HepG2 (cell line): Measurements from ENCODE around the gene INSIG2. TPM values are rescaled to one million over a fixed set of nuclear protein-coding genes. Genes with fewer than 3 reads are reported as not detected.

Experiments
- AHDC1 ChIP-seq: sonication (generic); formaldehyde crosslinking; IDR thresholded peaks from 2 replicates; pipeline ENCODE4 v1.5.1; 2020; ENCODE audit warnings: mild to moderate bottlenecking, missing genetic modification reagents, borderline replicate concordance
- CBX5 ChIP-seq: sonication (generic); formaldehyde crosslinking; IDR thresholded peaks from 2 replicates; pipeline ENCODE4 v1.4.0; 2020; ENCODE audit warnings: missing genetic modification reagents, borderline replicate concordance
- CHCHD3 ChIP-seq: sonication (generic); formaldehyde crosslinking; IDR thresholded peaks from 2 replicates; pipeline ENCODE4 v1.8.0; 2022; ENCODE audit warnings: mild to moderate bottlenecking, missing genetic modification reagents, moderate library complexity
- FOXJ3 ChIP-seq: sonication (generic); formaldehyde crosslinking; IDR thresholded peaks from 2 replicates; pipeline ENCODE4 v1.4.0; 2020; ENCODE audit warnings: missing genetic modification reagents, mild to moderate bottlenecking, borderline replicate concordance
- HNF4G ChIP-seq, 2 experiments: sonication (generic) in 1 of 2; formaldehyde crosslinking in 1 of 2; IDR thresholded peaks; 2 replicates each; pipeline versions ENCODE4 v1.4.0 to v1.6.1; 2011 to 2020; ENCODE audit warnings: borderline replicate concordance in 2 of 2, low read depth in 2 of 2, mild to moderate bottlenecking in 2 of 2, low read length in 1 of 2, missing genetic modification reagents in 1 of 2, moderate library complexity in 1 of 2
- MAZ ChIP-seq, 2 experiments: sonication (generic) in 1 of 2; formaldehyde crosslinking in 1 of 2; IDR thresholded peaks; 2 replicates each; pipeline versions ENCODE4 v1.5.0 to v1.6.1; 2012 to 2020; ENCODE audit warnings: low read depth in 2 of 2, mild to moderate bottlenecking in 2 of 2, borderline replicate concordance in 1 of 2, improper control_type of control experiment in 1 of 2, low read length in 1 of 2, missing genetic modification reagents in 1 of 2, moderate library complexity in 1 of 2
- MBD4 ChIP-seq: IDR thresholded peaks from 2 replicates; pipeline ENCODE4 v1.6.1; 2012; ENCODE audit warnings: low read length, inconsistent platforms, borderline replicate concordance
- MEF2D ChIP-seq: sonication (generic); formaldehyde crosslinking; IDR thresholded peaks from 2 replicates; pipeline ENCODE4 v1.5.1; 2020; ENCODE audit warnings: mild to moderate bottlenecking, missing genetic modification reagents
- NFYC ChIP-seq: IDR thresholded peaks from 2 replicates; pipeline ENCODE4 v1.6.1; 2016; ENCODE audit warnings: missing genetic modification reagents, missing compliant biosample characterization
- PHF8 ChIP-seq: sonication (generic); formaldehyde crosslinking; IDR thresholded peaks from 2 replicates; pipeline ENCODE4 v1.5.0; 2020; ENCODE audit warnings: missing genetic modification reagents
- PPARG ChIP-seq: conservative IDR thresholded peaks from 2 replicates; pipeline ENCODE4 v1.6.1; 2016; ENCODE audit warnings: missing biosample characterization, missing genetic modification reagents
- RXRB ChIP-seq: IDR thresholded peaks from 2 replicates; pipeline ENCODE4 v1.6.1; 2016; ENCODE audit warnings: borderline replicate concordance, missing genetic modification reagents, missing compliant biosample characterization
- SAP130 ChIP-seq: IDR thresholded peaks from 2 replicates; pipeline ENCODE4 v1.6.1; 2016; ENCODE audit warnings: low read depth
- SNAI1 ChIP-seq: sonication (generic); formaldehyde crosslinking; IDR thresholded peaks from 2 replicates; pipeline ENCODE4 v1.5.0; 2020; ENCODE audit warnings: mild to moderate bottlenecking, missing genetic modification reagents, borderline replicate concordance
- TCF7 ChIP-seq: sonication (generic); IDR thresholded peaks from 2 replicates; pipeline ENCODE4 v1.6.1; 2016; ENCODE audit warnings: antibody characterized with exemption, low read depth
- ZFP36 ChIP-seq: fragments of 150-350 bp; IDR thresholded peaks from 2 replicates; pipeline ENCODE4 v1.6.1; 2018; ENCODE audit warnings: borderline replicate concordance, low read length, low read depth; ENCODE audit not compliant: partially characterized antibody
- ZKSCAN1 ChIP-seq: fragments of 150-350 bp; IDR thresholded peaks from 2 replicates; pipeline ENCODE4 v1.6.1; 2014; ENCODE audit warnings: low read length
- ZNF546 ChIP-seq: sonication (generic); formaldehyde crosslinking; conservative IDR thresholded peaks from 2 replicates; pipeline ENCODE4 v1.8.1; 2023; ENCODE audit warnings: mild to moderate bottlenecking, missing genetic modification reagents
- ZNF703 ChIP-seq: sonication (generic); formaldehyde crosslinking; IDR thresholded peaks from 2 replicates; pipeline ENCODE4 v1.5.1; 2020; ENCODE audit warnings: missing genetic modification reagents, mild to moderate bottlenecking, moderate library complexity, borderline replicate concordance
- polyA plus RNA-seq, 8 experiments: library from polyadenylated mRNA; depleted of rRNA in 3 of 8; stranded (reverse) in 7 of 8; unstranded in 1 of 8; fragments of >200 nt; fragmentation: Illumina TruSeq in 4 of 8; extraction: Trizol in 4 of 8; gene quantifications; 2 replicates each; pipeline versions ENCODE4 v1.2.1 to v1.2.3, GENCODE V29; 2011 to 2016; ENCODE audit warnings: low read depth in 4 of 8, missing spikeins in 1 of 8, mixed read lengths in 1 of 8; ENCODE audit not compliant: insufficient read depth in 1 of 8
- total RNA-seq, 5 experiments: library from RNA; depleted of rRNA; stranded (reverse); fragments of >200 nt; fragmentation: Illumina TruSeq; extraction: Trizol; gene quantifications; 2 replicates each; pipeline ENCODE4 v1.2.3, GENCODE V29; 2016; ENCODE audit warnings: low read depth in 1 of 5
- TF ChIP-seq, protein P1 (sequence below): sonication (generic); formaldehyde crosslinking; IDR thresholded peaks from 2 replicates; pipeline ENCODE4 v1.4.0; 2020; ENCODE audit warnings: missing genetic modification reagents

The INSIG2 gene
- total and polyA plus RNA-seq, 2 of the 13 experiments (the other 11 are each of a cell fraction or from before 2014, with no cell fraction given) = 73.5 to 481 TPM

DNA sequence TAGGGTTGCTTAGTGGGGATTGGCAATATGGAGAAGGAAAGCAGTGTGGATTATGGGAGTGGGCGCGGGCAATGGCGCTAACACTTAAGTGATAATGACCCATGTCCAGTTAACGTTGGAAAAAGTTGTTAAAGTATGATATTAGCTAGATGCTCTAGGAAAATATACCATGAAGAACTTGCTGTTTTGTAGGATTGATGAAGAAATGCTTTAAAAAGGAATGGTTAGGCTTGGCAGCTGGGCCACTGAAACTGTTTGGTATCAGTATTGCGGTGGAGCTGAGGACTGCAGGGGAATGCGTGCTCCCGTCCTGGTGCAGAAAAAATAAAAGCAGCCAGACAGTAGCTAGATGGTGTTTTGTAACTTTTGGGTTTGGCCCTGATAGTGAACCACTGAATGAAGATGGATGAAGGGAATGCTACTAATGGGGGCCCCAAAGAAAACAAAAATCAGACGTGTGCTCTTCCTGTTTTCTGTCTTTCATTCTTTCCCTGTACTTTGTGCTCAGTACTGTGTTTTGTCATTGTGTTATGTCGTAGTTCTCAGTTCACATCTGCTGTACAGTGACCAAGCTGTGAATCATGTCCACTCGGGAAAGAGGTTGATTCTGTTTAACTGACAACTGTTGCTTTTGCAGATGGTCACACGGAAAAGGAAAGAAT is 999 bp downstream of the INSIG2 start (continued):
- TF ChIP-seq CHCHD3 (CRISPR knock-in tag) (no peak), SAP130 (peak; percentile 97), PHF8 (CRISPR knock-in tag) (0 out of 2 replicates have a peak, but pooled peaks have one; percentile 24), HNF4G (IDR thresholded peaks at IDR 0.05; ENCODE audit: borderline replicate concordance, low read depth, low read length) (peak; percentile 33), HNF4G (CRISPR knock-in tag; IDR thresholded peaks at IDR 0.05; ENCODE audit: borderline replicate concordance, low read depth) (no peak), ZNF703 (CRISPR knock-in tag) (0 out of 2 replicates have a peak, but pooled peaks have one; percentile 60), PPARG (CRISPR knock-in tag) (peak; percentile 40; the same call in 1 of the 2 replicates), ZKSCAN1 (no peak), CBX5 (CRISPR knock-in tag) (no peak), AHDC1 (peak; percentile 59; the same call in 1 of the 2 replicates), NFYC (CRISPR knock-in tag) (peak; percentile 6; the same call in 1 of the 2 replicates), SNAI1 (peak; percentile 67; the same call in 1 of the 2 replicates), ZNF546 (CRISPR knock-in tag) (0 out of 2 replicates have a peak, but pooled peaks have one; percentile 17), MBD4 (0 out of 2 replicates have a peak, but pooled peaks have one; percentile 43), RXRB (CRISPR knock-in tag) (peak; percentile 64; the same call in 1 of the 2 replicates), MEF2D (CRISPR knock-in tag) (peak; percentile 78), MAZ (IDR thresholded peaks at IDR 0.05; ENCODE audit: borderline replicate concordance, low read depth, low read length) (no peak), MAZ (CRISPR knock-in tag; IDR thresholded peaks at IDR 0.05; ENCODE audit: low read depth) (no peak), TCF7 (peak; percentile 76), FOXJ3 (peak; percentile 43; the same call in 1 of the 2 replicates), ZFP36 (no peak)
- TF ChIP-seq, protein P1, sequence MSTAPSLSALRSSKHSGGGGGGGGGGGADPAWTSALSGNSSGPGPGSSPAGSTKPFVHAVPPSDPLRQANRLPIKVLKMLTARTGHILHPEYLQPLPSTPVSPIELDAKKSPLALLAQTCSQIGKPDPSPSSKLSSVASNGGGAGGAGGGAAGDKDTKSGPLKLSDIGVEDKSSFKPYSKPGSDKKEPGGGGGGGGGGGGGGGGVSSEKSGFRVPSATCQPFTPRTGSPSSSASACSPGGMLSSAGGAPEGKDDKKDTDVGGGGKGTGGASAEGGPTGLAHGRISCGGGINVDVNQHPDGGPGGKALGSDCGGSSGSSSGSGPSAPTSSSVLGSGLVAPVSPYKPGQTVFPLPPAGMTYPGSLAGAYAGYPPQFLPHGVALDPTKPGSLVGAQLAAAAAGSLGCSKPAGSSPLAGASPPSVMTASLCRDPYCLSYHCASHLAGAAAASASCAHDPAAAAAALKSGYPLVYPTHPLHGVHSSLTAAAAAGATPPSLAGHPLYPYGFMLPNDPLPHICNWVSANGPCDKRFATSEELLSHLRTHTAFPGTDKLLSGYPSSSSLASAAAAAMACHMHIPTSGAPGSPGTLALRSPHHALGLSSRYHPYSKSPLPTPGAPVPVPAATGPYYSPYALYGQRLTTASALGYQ (CRISPR knock-in tag) = peak; percentile 50; the same call in 1 of the 2 replicates
